Measurements from ENCODE around the gene SIMC1.
"Not testable (repeated sequence)": the region's sequence is repeated elsewhere in the genome, so short reads cannot be mapped to it uniquely, and the experiment has no call there.

DNA sequence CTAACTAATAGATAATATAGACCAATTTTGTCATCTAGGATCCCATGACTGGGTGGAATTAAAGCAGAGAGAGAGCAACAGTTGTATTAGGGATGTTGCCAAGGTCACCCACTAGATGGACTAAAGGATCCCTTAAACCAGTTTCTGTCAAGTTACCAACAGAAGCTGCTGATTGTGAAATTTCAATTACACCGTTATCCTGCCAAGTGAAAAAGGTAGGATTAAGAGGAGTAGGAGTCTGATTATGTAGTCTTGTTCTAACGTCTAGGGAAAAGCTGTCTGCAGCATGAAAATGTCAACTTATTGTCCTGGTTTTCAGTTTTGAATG, 15.8 kb downstream of the SIMC1 start:
- TF ChIP-seq, protein P1, sequence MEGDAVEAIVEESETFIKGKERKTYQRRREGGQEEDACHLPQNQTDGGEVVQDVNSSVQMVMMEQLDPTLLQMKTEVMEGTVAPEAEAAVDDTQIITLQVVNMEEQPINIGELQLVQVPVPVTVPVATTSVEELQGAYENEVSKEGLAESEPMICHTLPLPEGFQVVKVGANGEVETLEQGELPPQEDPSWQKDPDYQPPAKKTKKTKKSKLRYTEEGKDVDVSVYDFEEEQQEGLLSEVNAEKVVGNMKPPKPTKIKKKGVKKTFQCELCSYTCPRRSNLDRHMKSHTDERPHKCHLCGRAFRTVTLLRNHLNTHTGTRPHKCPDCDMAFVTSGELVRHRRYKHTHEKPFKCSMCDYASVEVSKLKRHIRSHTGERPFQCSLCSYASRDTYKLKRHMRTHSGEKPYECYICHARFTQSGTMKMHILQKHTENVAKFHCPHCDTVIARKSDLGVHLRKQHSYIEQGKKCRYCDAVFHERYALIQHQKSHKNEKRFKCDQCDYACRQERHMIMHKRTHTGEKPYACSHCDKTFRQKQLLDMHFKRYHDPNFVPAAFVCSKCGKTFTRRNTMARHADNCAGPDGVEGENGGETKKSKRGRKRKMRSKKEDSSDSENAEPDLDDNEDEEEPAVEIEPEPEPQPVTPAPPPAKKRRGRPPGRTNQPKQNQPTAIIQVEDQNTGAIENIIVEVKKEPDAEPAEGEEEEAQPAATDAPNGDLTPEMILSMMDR (IDR thresholded peaks at IDR 0.05), result not testable (repeated sequence)
- TF ChIP-seq POLR2AphosphoS5 (IDR thresholded peaks at IDR 0.05; ENCODE audit: low read depth, low read length); SIN3A (IDR thresholded peaks at IDR 0.05; ENCODE audit: borderline replicate concordance, insufficient read depth, low read depth, low read length); TCF7L2 (IDR thresholded peaks at IDR 0.05; ENCODE audit: low read depth, low read length): not testable (repeated sequence)
- TF ChIP-seq, protein P2, sequence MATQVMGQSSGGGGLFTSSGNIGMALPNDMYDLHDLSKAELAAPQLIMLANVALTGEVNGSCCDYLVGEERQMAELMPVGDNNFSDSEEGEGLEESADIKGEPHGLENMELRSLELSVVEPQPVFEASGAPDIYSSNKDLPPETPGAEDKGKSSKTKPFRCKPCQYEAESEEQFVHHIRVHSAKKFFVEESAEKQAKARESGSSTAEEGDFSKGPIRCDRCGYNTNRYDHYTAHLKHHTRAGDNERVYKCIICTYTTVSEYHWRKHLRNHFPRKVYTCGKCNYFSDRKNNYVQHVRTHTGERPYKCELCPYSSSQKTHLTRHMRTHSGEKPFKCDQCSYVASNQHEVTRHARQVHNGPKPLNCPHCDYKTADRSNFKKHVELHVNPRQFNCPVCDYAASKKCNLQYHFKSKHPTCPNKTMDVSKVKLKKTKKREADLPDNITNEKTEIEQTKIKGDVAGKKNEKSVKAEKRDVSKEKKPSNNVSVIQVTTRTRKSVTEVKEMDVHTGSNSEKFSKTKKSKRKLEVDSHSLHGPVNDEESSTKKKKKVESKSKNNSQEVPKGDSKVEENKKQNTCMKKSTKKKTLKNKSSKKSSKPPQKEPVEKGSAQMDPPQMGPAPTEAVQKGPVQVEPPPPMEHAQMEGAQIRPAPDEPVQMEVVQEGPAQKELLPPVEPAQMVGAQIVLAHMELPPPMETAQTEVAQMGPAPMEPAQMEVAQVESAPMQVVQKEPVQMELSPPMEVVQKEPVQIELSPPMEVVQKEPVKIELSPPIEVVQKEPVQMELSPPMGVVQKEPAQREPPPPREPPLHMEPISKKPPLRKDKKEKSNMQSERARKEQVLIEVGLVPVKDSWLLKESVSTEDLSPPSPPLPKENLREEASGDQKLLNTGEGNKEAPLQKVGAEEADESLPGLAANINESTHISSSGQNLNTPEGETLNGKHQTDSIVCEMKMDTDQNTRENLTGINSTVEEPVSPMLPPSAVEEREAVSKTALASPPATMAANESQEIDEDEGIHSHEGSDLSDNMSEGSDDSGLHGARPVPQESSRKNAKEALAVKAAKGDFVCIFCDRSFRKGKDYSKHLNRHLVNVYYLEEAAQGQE (IDR thresholded peaks at IDR 0.05; ENCODE audit: insufficient read depth in 1 of 2, low read depth in 2 of 2, low read length in 1 of 2), result not testable (repeated sequence)

Data from Panc1 (cell line).